CD4-positive, alpha-beta T cell treated with Interleukin-10 for 1 hour (primary cell): ENCODE measurements around the gene KIF26B.

Source experiments
- DNase-seq: peaks from one replicate; pipeline ENCODE4 v3.0.0-alpha.2; 2020

Gene KIF26B

GRCh38 chr1:245579881-245580280 is 425.1 kb downstream of the KIF26B start:
- no peak for DNase-seq

- no peak for DNase-seq
These were observed 425.9 kb downstream of the KIF26B start for GRCh38 chr1:245580651-245581050.

- no peak for DNase-seq
These were observed 427.2 kb downstream of the KIF26B start for GRCh38 chr1:245582026-245582425.

GRCh38 chr1:245583081-245583480 is 428.3 kb downstream of the KIF26B start:
- DNase-seq, result no peak

GRCh38 chr1:245583575-245584330 is 429.0 kb downstream of the KIF26B start:
- no peak for DNase-seq

- DNase-seq, result no peak
These were observed 430.6 kb downstream of the KIF26B start for GRCh38 chr1:245585252-245585959.

- no peak for DNase-seq
These were observed 432.8 kb downstream of the KIF26B start for GRCh38 chr1:245587435-245588115.

- no peak for DNase-seq
These were observed 433.4 kb downstream of the KIF26B start for GRCh38 chr1:245588116-245588639.

GRCh38 chr1:245589316-245589715 is 434.5 kb downstream of the KIF26B start:
- DNase-seq, result no peak

GRCh38 chr1:245589906-245590305 is 435.1 kb downstream of the KIF26B start:
- no peak for DNase-seq

GRCh38 chr1:245590726-245591125 is 435.9 kb downstream of the KIF26B start:
- DNase-seq, result no peak

- no peak for DNase-seq
These were observed 436.8 kb downstream of the KIF26B start for GRCh38 chr1:245591346-245592188.

- DNase-seq, result no peak
These were observed 437.3 kb downstream of the KIF26B start for GRCh38 chr1:245592189-245592460.

- DNase-seq, result no peak
These were observed 443.9 kb downstream of the KIF26B start for GRCh38 chr1:245598524-245599305.

GRCh38 chr1:245599371-245600174 is 444.8 kb downstream of the KIF26B start:
- no peak for DNase-seq

- no peak for DNase-seq
These were observed 445.9 kb downstream of the KIF26B start for GRCh38 chr1:245600658-245601057.

GRCh38 chr1:245603311-245603865 is 448.6 kb downstream of the KIF26B start:
- no peak for DNase-seq

- no peak for DNase-seq
These were observed 450.2 kb downstream of the KIF26B start for GRCh38 chr1:245604979-245605378.

- DNase-seq, result no peak
These were observed 450.8 kb downstream of the KIF26B start for GRCh38 chr1:245605480-245606156.

- no peak for DNase-seq
These were observed 451.5 kb downstream of the KIF26B start for GRCh38 chr1:245606157-245606725.
